ENCODE measurements around the gene TPM3.

DNA sequence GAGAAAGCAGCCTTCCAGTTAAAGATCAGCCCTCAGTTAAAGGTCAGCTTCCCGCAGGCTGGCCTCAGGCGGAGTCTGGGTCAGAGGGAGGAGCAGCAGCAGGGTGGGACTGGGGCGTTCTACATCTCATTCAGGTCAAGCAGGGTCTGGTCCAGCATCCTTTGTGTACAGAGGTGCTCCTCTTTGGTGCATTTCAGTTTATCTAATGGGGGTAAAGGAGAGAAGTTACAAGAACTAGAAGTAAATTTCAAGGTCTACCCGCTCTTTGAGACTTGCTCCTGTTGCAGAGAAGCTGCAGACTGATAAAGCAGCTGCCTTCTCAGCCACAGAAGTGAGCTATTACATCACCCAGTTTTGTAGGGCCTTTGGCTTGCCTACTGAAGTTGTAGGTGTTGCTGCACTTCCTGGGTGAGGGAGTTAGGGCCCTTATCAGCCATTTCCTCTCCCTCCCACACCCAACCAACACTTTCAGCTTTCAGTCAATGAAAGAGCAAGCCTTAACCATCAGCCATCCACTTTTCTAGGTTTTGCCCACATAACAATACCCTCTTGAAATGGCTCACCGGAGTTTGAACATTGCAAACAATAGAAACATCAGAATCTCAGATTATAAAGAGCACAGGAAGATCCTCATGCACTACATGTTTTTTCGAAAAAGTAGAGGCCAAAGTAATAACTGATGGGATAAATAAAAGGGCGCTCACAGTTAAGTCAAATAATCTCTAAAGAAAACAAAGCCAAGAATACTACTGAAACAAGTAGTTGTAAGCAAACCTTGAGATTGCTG lies 34.2 kb downstream of the TPM3 start:
- TF ChIP-seq MAZ (IDR thresholded peaks at IDR 0.05; ENCODE audit: borderline replicate concordance, low read depth, low read length) (no peak), POLR2A (IDR thresholded peaks at IDR 0.05; ENCODE audit: low read length) (no peak), RAD21 (conservative IDR thresholded peaks at IDR 0.05 in 1 of 2, IDR thresholded peaks at IDR 0.05 in 1 of 2) (no peak), CBX8 (IDR thresholded peaks at IDR 0.05) (no peak), ZFP36 (IDR thresholded peaks at IDR 0.05; ENCODE audit: borderline replicate concordance, partially characterized antibody) (no peak), MAFK (IDR thresholded peaks at IDR 0.05; ENCODE audit: partially characterized antibody) (no peak), CHD2 (IDR thresholded peaks at IDR 0.05; ENCODE audit: low read length, partially characterized antibody) (no peak)
- TF ChIP-seq, protein P1, sequence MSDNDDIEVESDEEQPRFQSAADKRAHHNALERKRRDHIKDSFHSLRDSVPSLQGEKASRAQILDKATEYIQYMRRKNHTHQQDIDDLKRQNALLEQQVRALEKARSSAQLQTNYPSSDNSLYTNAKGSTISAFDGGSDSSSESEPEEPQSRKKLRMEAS (IDR thresholded peaks at IDR 0.05), result no peak
- TF ChIP-seq, protein P2, sequence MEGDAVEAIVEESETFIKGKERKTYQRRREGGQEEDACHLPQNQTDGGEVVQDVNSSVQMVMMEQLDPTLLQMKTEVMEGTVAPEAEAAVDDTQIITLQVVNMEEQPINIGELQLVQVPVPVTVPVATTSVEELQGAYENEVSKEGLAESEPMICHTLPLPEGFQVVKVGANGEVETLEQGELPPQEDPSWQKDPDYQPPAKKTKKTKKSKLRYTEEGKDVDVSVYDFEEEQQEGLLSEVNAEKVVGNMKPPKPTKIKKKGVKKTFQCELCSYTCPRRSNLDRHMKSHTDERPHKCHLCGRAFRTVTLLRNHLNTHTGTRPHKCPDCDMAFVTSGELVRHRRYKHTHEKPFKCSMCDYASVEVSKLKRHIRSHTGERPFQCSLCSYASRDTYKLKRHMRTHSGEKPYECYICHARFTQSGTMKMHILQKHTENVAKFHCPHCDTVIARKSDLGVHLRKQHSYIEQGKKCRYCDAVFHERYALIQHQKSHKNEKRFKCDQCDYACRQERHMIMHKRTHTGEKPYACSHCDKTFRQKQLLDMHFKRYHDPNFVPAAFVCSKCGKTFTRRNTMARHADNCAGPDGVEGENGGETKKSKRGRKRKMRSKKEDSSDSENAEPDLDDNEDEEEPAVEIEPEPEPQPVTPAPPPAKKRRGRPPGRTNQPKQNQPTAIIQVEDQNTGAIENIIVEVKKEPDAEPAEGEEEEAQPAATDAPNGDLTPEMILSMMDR (IDR thresholded peaks at IDR 0.05), result no peak
